ENCODE data around the gene CTBP2. TPM values are rescaled to one million over a fixed set of nuclear protein-coding genes. Genes with fewer than 3 reads are reported as not detected.

The CTBP2 gene
- total RNA-seq, 1 experiment from 2014 or later: 212 TPM

GRCh38 chr10:125152450-125153368 is 7.7 kb downstream of the CTBP2 start:
- peak overlapping the region; percentile 32 for H3K18ac ChIP-seq (ENCODE audit: insufficient read length, low read depth, low read length)
- H3K23me2 ChIP-seq (ENCODE audit: insufficient read length, low read depth, low read length, poor library complexity, severe bottlenecking): peaks cover 18% of the 10 kb centered on the region
- no peak overlapping the region for H2BK5ac ChIP-seq (ENCODE audit: insufficient read length, low read length)
- H4K20me1 ChIP-seq (ENCODE audit: control insufficient read depth, insufficient read depth, insufficient read length): no peaks in the 10 kb centered on the region
- Mint-ChIP-seq H3K27ac (peak overlapping the region; percentile 98 to 100 (median 99)), H3K9me3 (no peaks in the 10 kb centered on the region; a peak in 1 of 5 replicates), H3K27me3 (ENCODE audit: low read depth) (no peaks in the 10 kb centered on the region), H3K4me1 (peaks cover 92 to 94% of the 10 kb centered on the region in 2 experiments), H3K36me3 (ENCODE audit: insufficient read depth in 1 of 3, low read depth in 3 of 3) (peaks cover 23 to 34% (median 23%) of the 10 kb centered on the region in 3 experiments), H3K4me3 (peak overlapping the region; percentile 95 to 99)
- no peak overlapping the region for H3K23ac ChIP-seq (ENCODE audit: insufficient read length, low read depth, low read length)
- no peaks in the 10 kb centered on the region for H3K27me3 ChIP-seq (ENCODE audit: insufficient read depth, low read length)
- no peak overlapping the region for H3K9ac ChIP-seq (ENCODE audit: extremely low read depth, insufficient read length, low read length)
- no peaks in the 10 kb centered on the region for H3K79me1 ChIP-seq (ENCODE audit: insufficient read depth, low read depth, low read length, poor library complexity, severe bottlenecking)
- no peak overlapping the region for H4K8ac ChIP-seq (replicated peaks; ENCODE audit: insufficient read length, low read depth, low read length)
- no peak overlapping the region for H3K56ac ChIP-seq (ENCODE audit: insufficient read length, low read depth, low read length)
- H2AFZ ChIP-seq (ENCODE audit: low read length): no peak overlapping the region
- peak overlapping the region; percentile 63 for H4K5ac ChIP-seq (ENCODE audit: insufficient read length, low read depth, low read length)
- no peak overlapping the region for H2BK15ac ChIP-seq (ENCODE audit: low read depth, low read length)
- peak overlapping the region; percentile 53 for H3K14ac ChIP-seq (ENCODE audit: insufficient read depth, low read length)
- peak overlapping the region; percentile 90 for H3K27ac ChIP-seq (ENCODE audit: insufficient read length, low read depth, low read length)
- H3K79me2 ChIP-seq (ENCODE audit: insufficient read depth, low read length): peaks cover 78% of the 10 kb centered on the region
- peak overlapping the region; percentile 36; the same call in 1 of the 2 replicates for H3K4ac ChIP-seq (ENCODE audit: low read depth, low read length)
- H2AK5ac ChIP-seq (ENCODE audit: insufficient read length, low read length): peak overlapping the region; percentile 38
- H2BK20ac ChIP-seq (ENCODE audit: low read depth, low read length, poor library complexity, severe bottlenecking): no peak overlapping the region
- H4K91ac ChIP-seq (ENCODE audit: insufficient read length, low read depth, low read length): peak overlapping the region; percentile 83
- no CpG with 5 or more reads among the region's 21 CpGs for WGBS (ENCODE audit: extremely low coverage, insufficient read length, low lambda C conversion rate)
- peak; percentile 56 for DNase-seq
- no peak overlapping the region for H3T11ph ChIP-seq (ENCODE audit: low read length)
- peak overlapping the region; percentile 82 for H2BK12ac ChIP-seq (ENCODE audit: insufficient read length, low read depth, low read length)
- peaks cover 24% of the 10 kb centered on the region for H3K4me1 ChIP-seq (ENCODE audit: insufficient read depth, low read length)
- no peaks in the 10 kb centered on the region for H3K9me3 ChIP-seq (ENCODE audit: control insufficient read depth, low read depth, low read length)
- no peak overlapping the region for H2BK120ac ChIP-seq (ENCODE audit: low read depth, low read length, poor library complexity, severe bottlenecking)
- TF ChIP-seq CTCF (conservative IDR thresholded peaks at IDR 0.05): no peak
- H3K4me2 ChIP-seq (ENCODE audit: insufficient read depth, insufficient read length, low read length): peak overlapping the region; percentile 77
